GM23248 (cell line): ENCODE results near the gene UNC5C.

ENCODE experiments used
- EZH2 ChIP-seq: fragments of 200-600 bp; sonication (generic); IDR thresholded peaks from 2 replicates; pipeline ENCODE4 v1.6.1; 2018; ENCODE audit warnings: antibody characterized with exemption, mild to moderate bottlenecking; ENCODE audit not compliant: insufficient read depth, poor library complexity, severe bottlenecking
- EZH2phosphoT487 ChIP-seq: fragments of 200-600 bp; sonication (generic); IDR thresholded peaks from 2 replicates; pipeline ENCODE4 v1.6.1; 2018; ENCODE audit warnings: antibody characterized with exemption, moderate library complexity, mild to moderate bottlenecking, low read depth; ENCODE audit not compliant: insufficient read depth

- TF ChIP-seq EZH2phosphoT487 (no peak), EZH2 (no peak)
Measured at GRCh38 chr4:95216636-95217035, 332.1 kb downstream of the UNC5C start.
